NOMO-1 treated with DMSO at 0.1 percent for 48 hours (cell line): Measurements from ENCODE around the gene SCNN1A.

ENCODE experiments used
- DNase-seq: peaks from one replicate; lab custom pipeline; 2025; ENCODE audit not compliant: unreplicated experiment; lab: John Stamatoyannopoulos, UW

SCNN1A gene

GRCh38 chr12:6375269-6376078, at the start of gene SCNN1A:
SCNN1A (minus strand) TSS chr12:6375563; CDS start chr12:6374783, 780 bp downstream.
- no peak for DNase-seq

GRCh38 chr12:6424866-6425265, 49.5 kb upstream of the SCNN1A start:
- no peak for DNase-seq

GRCh38 chr12:6424008-6424347, 48.6 kb upstream of the SCNN1A start:
- no peak for DNase-seq

GRCh38 chr12:6423267-6424007, 48.1 kb upstream of the SCNN1A start:
- DNase-seq, result peak; percentile 87

- no peak for DNase-seq
Measured at GRCh38 chr12:6420364-6420763, 45.0 kb upstream of the SCNN1A start.

GRCh38 chr12:6418796-6419195, 43.4 kb upstream of the SCNN1A start:
- no peak for DNase-seq

- peak; percentile 97 for DNase-seq
Measured at GRCh38 chr12:6416596-6416995, 41.2 kb upstream of the SCNN1A start.

- DNase-seq, result no peak
Measured at GRCh38 chr12:6407236-6407954, 32.0 kb upstream of the SCNN1A start.

GRCh38 chr12:6405963-6406362, 30.6 kb upstream of the SCNN1A start:
- DNase-seq, result no peak

- no peak for DNase-seq
Measured at GRCh38 chr12:6404390-6404789, 29.0 kb upstream of the SCNN1A start.

GRCh38 chr12:6399884-6400644, 24.7 kb upstream of the SCNN1A start:
- DNase-seq, result no peak

GRCh38 chr12:6396031-6396430, 20.7 kb upstream of the SCNN1A start:
- no peak for DNase-seq

GRCh38 chr12:6394398-6394797, 19.0 kb upstream of the SCNN1A start:
- peak; percentile 28 for DNase-seq

GRCh38 chr12:6393109-6393508, 17.7 kb upstream of the SCNN1A start:
- DNase-seq, result no peak

- DNase-seq, result peak; percentile 78
Measured at GRCh38 chr12:6392504-6392903, 17.1 kb upstream of the SCNN1A start.

- no peak for DNase-seq
Measured at GRCh38 chr12:6391013-6391412, 15.7 kb upstream of the SCNN1A start.

- no peak for DNase-seq
Measured at GRCh38 chr12:6390084-6390799, 14.9 kb upstream of the SCNN1A start.

- DNase-seq, result no peak
Measured at GRCh38 chr12:6387541-6387940, 12.2 kb upstream of the SCNN1A start.

- DNase-seq, result no peak
Measured at GRCh38 chr12:6386491-6386890, 11.1 kb upstream of the SCNN1A start.

GRCh38 chr12:6386038-6386437, 10.7 kb upstream of the SCNN1A start:
- DNase-seq, result no peak
